BLaER1 treated with 17β-estradiol and CSF1 and Interleukin-3, amounts not matched to agents 10 nM and 100 nM (cell line): ENCODE measurements around the gene ANK3.

Source experiments
- H3K27ac ChIP-seq, 11 experiments: shearing (Covaris generic); formaldehyde crosslinking; 2 replicates each; pipeline ENCODE4 v1.8.1; 2022
- H3K27me3 ChIP-seq, 11 experiments: shearing (Covaris generic); formaldehyde crosslinking; 2 replicates each; pipeline ENCODE4 v1.8.1; 2022
- H3K36me3 ChIP-seq, 11 experiments: shearing (Covaris generic); formaldehyde crosslinking; 2 replicates each; pipeline ENCODE4 v1.8.1; 2022
- H3K4me1 ChIP-seq, 10 experiments: shearing (Covaris generic); formaldehyde crosslinking; 2 replicates each; pipeline ENCODE4 v1.8.1; 2022
- H3K4me2 ChIP-seq, 11 experiments: shearing (Covaris generic); formaldehyde crosslinking; 2 replicates each; pipeline ENCODE4 v1.8.1; 2022
- H3K4me3 ChIP-seq, 10 experiments: shearing (Covaris generic); formaldehyde crosslinking; 2 replicates each; pipeline ENCODE4 v1.8.1; 2022
- H3K9ac ChIP-seq, 11 experiments: shearing (Covaris generic); formaldehyde crosslinking; 2 replicates each; pipeline ENCODE4 v1.8.1; 2022
- H3K9me3 ChIP-seq, 11 experiments: shearing (Covaris generic); formaldehyde crosslinking; replicated peaks in 1 of 11; 2 replicates each; pipeline ENCODE4 v1.8.1; 2022
- H4K20me1 ChIP-seq, 11 experiments: shearing (Covaris generic); formaldehyde crosslinking; 2 replicates each; pipeline ENCODE4 v1.8.1; 2022
- Cebpa-rat ChIP-seq, 11 experiments: shearing (Covaris generic); IDR thresholded peaks; 2 replicates each; pipeline ENCODE4 v1.8.1; 2022

The ANK3 gene

DNA sequence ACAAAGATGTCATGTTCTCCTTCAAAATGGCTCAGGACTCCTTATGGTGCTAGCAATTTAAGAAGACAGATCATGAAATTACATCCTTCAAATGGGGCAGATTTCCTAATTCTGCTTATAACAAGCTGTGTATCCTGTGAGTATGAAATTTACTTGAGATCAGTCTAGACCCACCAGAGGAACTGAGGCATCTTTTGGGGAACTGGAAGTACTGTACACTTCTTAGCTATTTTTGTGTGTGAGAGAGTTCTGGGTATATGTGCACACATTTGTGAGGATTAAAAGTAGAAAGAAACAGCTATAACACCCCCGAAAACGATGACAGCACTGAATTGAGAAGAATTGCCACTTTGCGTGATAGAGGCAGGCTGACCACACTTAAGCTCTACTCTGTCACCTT is 296.4 kb downstream of the ANK3 start:
- H3K27ac ChIP-seq: no peak overlapping the region
- H3K9ac ChIP-seq: no peak overlapping the region
- H3K4me1 ChIP-seq: 0 out of 20 replicates have a peak, but pooled peaks cover 0 to 6% (median 0%) of the 10 kb centered on the region in 10 experiments
- TF ChIP-seq Cebpa-rat (IDR thresholded peaks at IDR 0.05): no peak
- no peaks in the 10 kb centered on the region for H3K36me3 ChIP-seq
- no peaks in the 10 kb centered on the region for H3K9me3 ChIP-seq
- H3K27me3 ChIP-seq: no peaks in the 10 kb centered on the region
- no peaks in the 10 kb centered on the region for H4K20me1 ChIP-seq
- no peak overlapping the region for H3K4me3 ChIP-seq
- no peak overlapping the region for H3K4me2 ChIP-seq

DNA sequence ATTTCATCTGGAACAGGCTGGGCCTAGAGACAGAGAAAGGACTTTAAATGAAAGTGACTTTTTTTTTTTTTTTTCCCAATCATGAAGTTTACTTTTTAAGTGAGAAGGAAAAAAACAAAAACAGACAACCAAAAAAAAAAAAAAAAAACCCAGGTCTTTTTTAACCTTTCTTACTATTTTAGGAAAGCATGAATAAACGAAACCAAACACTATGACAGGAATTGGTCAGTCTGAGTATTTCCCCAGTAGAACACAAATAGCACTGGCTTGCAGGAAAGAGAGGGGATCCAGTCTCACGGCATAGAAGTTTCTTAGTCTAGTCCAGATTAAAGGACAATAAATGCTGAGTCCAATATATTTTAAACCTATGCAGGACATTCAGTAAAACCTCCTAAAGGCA is 302.8 kb downstream of the ANK3 start:
- no peaks in the 10 kb centered on the region for H3K36me3 ChIP-seq
- H3K4me3 ChIP-seq: no peak overlapping the region
- no peak overlapping the region for H3K4me2 ChIP-seq

DNA sequence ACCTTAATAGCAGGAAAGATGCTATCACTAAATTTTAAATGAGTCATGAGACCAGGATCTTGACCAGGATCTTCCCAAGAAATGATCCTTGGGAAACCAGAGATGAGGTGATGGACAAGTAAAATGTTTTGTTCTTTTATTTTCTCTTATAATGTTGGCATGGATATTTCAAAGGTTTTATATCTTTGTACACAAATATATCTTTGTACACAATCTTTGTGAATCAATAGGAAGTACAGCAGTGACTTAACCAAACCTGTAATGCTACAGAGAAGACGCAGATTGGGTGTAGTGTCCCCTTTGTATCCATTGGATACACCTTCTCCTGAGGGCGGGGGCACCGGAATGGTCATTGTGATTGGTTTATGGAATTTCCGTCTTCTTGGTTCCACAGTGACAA is 303.3 kb downstream of the ANK3 start:
- H3K4me1 ChIP-seq: no peaks in the 10 kb centered on the region
- no peak overlapping the region for H3K27ac ChIP-seq
- no peak overlapping the region for H3K4me3 ChIP-seq
- H3K36me3 ChIP-seq: no peaks in the 10 kb centered on the region
- no peaks in the 10 kb centered on the region for H3K27me3 ChIP-seq
- H3K9ac ChIP-seq: no peak overlapping the region
- no peaks in the 10 kb centered on the region for H4K20me1 ChIP-seq
- H3K4me2 ChIP-seq: no peak overlapping the region
- TF ChIP-seq Cebpa-rat (IDR thresholded peaks at IDR 0.05): no peak
- H3K9me3 ChIP-seq: no peaks in the 10 kb centered on the region

More for the DNA sequence above, 302.8 kb downstream of the ANK3 start:
- no peak for TF ChIP-seq Cebpa-rat (IDR thresholded peaks at IDR 0.05)
- Histone ChIP-seq H3K4me1 (no peaks in the 10 kb centered on the region), H3K27me3 (no peaks in the 10 kb centered on the region), H4K20me1 (no peaks in the 10 kb centered on the region), H3K9me3 (no peaks in the 10 kb centered on the region), H3K9ac (no peak overlapping the region), H3K27ac (no peak overlapping the region)

DNA sequence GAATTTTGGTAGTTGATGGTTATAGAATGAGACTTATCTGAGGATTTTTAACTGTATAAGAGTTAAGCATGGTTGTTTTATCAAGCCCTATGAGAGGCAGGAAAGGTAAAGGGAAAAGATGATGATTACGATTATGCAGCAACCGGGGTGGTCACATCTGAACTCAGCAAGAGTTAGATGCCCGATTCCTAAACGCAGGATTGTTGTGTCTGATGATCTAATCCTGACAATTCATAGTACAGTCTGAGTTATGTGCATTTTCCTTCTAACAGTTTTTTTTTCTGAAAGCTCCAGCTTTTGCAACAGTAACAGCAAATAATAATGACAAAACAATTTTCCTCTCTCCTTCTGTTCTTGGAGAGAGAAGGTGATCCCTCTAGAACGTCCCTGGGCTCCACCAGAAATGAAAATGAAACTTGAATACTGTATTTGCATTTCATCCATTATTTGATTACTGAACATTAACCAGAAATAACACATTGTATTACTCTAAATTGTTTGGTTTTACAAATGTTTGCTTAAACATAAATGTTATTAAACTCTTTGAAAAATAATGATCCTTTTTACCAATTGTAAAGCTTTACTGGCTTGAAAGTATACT is 306.8 kb downstream of the ANK3 start:
- Histone ChIP-seq H3K4me1 (no peaks in the 10 kb centered on the region), H3K9ac (no peak overlapping the region), H3K9me3 (no peaks in the 10 kb centered on the region), H3K4me3 (no peak overlapping the region), H3K27ac (no peak overlapping the region), H3K4me2 (no peak overlapping the region), H3K27me3 (no peaks in the 10 kb centered on the region), H3K36me3 (no peaks in the 10 kb centered on the region), H4K20me1 (no peaks in the 10 kb centered on the region)
- TF ChIP-seq Cebpa-rat (IDR thresholded peaks at IDR 0.05): no peak

DNA sequence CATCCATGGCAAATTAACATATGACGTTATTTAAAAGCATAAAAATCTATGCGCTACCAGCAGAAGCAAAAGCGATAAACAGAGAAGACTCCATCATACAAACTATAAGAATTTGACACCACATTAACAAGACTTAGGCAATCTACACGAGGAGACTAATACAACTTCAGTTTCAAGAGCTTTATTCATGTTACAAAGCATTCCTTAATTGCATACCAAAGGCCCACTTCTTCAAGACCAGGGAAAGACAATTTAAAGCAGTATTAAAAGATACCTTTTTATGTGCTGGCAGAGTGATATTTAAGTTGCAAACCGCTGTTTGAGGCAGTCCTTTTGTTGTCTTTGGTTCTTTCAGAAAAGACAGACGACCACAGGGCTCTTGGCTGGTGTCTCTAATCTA is 307.3 kb downstream of the ANK3 start:
- Histone ChIP-seq H3K4me2 (no peak overlapping the region), H3K9ac (no peak overlapping the region), H3K4me3 (no peak overlapping the region), H3K27ac (no peak overlapping the region), H3K36me3 (no peaks in the 10 kb centered on the region), H3K27me3 (no peaks in the 10 kb centered on the region), H3K4me1 (no peaks in the 10 kb centered on the region), H4K20me1 (no peaks in the 10 kb centered on the region), H3K9me3 (no peaks in the 10 kb centered on the region)
- no peak for TF ChIP-seq Cebpa-rat (IDR thresholded peaks at IDR 0.05)

GRCh38 chr10:60073781-60074656 is 315.7 kb downstream of the ANK3 start:
- Histone ChIP-seq H3K4me3 (no peak overlapping the region), H3K9ac (no peak overlapping the region), H3K36me3 (no peaks in the 10 kb centered on the region), H4K20me1 (no peaks in the 10 kb centered on the region), H3K4me2 (no peak overlapping the region), H3K27ac (no peak overlapping the region), H3K4me1 (no peaks in the 10 kb centered on the region), H3K27me3 (no peaks in the 10 kb centered on the region), H3K9me3 (no peaks in the 10 kb centered on the region)
- TF ChIP-seq Cebpa-rat (IDR thresholded peaks at IDR 0.05): no peak

GRCh38 chr10:60073397-60073780 is 316.3 kb downstream of the ANK3 start:
- Histone ChIP-seq H3K27ac (no peak overlapping the region), H3K4me2 (no peak overlapping the region), H4K20me1 (no peaks in the 10 kb centered on the region), H3K9ac (no peak overlapping the region), H3K4me3 (no peak overlapping the region), H3K36me3 (no peaks in the 10 kb centered on the region), H3K27me3 (no peaks in the 10 kb centered on the region), H3K9me3 (no peaks in the 10 kb centered on the region), H3K4me1 (no peaks in the 10 kb centered on the region)
- TF ChIP-seq Cebpa-rat (IDR thresholded peaks at IDR 0.05): no peak

DNA sequence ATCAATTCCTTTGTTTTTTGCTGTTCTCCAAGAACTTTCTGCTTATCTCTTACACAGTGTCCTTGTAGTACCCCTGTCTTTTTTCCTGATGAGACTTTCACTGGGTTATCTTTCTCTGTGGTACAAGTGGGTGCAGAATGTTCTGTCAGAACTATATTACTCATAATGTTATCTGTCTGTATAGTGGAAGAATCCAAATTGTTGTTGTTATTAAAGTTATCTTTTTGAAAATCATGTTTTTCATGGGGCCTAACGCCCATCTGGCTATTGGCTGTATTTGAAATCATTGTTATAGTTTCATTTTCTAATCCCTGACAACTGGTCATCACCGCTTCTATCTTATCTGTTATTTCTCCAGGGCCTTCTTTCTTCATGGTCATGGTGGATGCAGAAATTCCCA is 320.4 kb downstream of the ANK3 start:
- no peak overlapping the region for H3K4me3 ChIP-seq
- H3K9me3 ChIP-seq: no peaks in the 10 kb centered on the region
- H3K4me2 ChIP-seq: no peak overlapping the region
- no peaks in the 10 kb centered on the region for H4K20me1 ChIP-seq
- H3K36me3 ChIP-seq: no peaks in the 10 kb centered on the region
- no peaks in the 10 kb centered on the region for H3K4me1 ChIP-seq
- no peak for TF ChIP-seq Cebpa-rat (IDR thresholded peaks at IDR 0.05)
- H3K27me3 ChIP-seq: no peaks in the 10 kb centered on the region
- H3K27ac ChIP-seq: no peak overlapping the region
- H3K9ac ChIP-seq: no peak overlapping the region

DNA sequence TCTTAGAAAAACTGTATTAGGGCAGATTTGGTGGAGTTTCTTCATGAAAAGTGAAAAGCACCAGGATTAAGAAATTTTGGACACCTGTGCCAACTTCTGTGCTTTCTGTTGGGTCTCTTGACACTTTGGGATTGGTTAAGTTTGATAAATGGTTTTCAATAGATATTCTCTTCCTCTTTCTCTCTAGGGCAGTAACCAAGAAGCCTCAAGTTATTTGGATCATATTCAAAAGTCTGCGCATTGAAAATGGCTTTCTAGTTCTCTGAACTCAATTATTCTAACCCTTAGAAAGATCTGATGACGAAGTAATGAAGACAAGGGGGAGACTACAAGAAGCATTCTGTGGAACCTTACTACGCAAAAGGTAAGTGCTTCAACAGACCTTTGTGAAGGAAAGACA is 339.3 kb downstream of the ANK3 start:
- H3K36me3 ChIP-seq: no peaks in the 10 kb centered on the region
- no peak overlapping the region for H3K4me3 ChIP-seq
- no peaks in the 10 kb centered on the region for H4K20me1 ChIP-seq
- no peaks in the 10 kb centered on the region for H3K9me3 ChIP-seq
- no peaks in the 10 kb centered on the region for H3K27me3 ChIP-seq
- H3K4me1 ChIP-seq: peaks cover 0 to 4% (median 0%) of the 10 kb centered on the region in 10 experiments; a peak in 4 of 20 replicates
- no peak for TF ChIP-seq Cebpa-rat (IDR thresholded peaks at IDR 0.05)
- no peak overlapping the region for H3K27ac ChIP-seq
- no peak overlapping the region for H3K4me2 ChIP-seq
- H3K9ac ChIP-seq: no peak overlapping the region

DNA sequence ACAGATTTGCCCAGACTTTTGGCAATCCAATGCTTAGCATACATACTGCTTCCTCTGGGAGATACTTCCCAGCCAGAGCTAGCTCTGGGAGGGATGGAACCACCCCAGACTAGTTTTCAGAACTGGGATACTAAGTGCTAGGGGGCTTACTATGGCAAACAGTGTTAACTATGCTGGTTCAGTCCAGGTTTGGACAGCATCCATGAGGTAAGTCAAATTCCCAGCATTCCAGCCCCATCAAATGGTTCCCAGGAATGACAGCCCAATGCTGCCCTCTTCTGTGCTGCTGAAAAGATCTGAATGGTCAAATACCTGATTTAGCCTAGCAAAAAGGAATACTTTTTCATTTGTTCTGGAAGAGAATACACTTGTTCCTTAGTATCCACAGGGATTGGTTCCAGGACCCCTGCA is 341.6 kb downstream of the ANK3 start:
- Histone ChIP-seq H3K9ac (no peak overlapping the region), H3K4me2 (no peak overlapping the region), H3K36me3 (no peaks in the 10 kb centered on the region), H4K20me1 (no peaks in the 10 kb centered on the region), H3K9me3 (no peaks in the 10 kb centered on the region), H3K4me1 (no peaks in the 10 kb centered on the region), H3K27me3 (no peaks in the 10 kb centered on the region), H3K4me3 (no peak overlapping the region), H3K27ac (no peak overlapping the region)
- TF ChIP-seq Cebpa-rat (IDR thresholded peaks at IDR 0.05): no peak
